GM23248 (cell line): Measurements from ENCODE around the gene IKZF4. TPM values are rescaled to one million over a fixed set of nuclear protein-coding genes. Genes with fewer than 3 reads are reported as not detected.
"Not testable (repeated sequence)": the region's sequence is repeated elsewhere in the genome, so short reads cannot be mapped to it uniquely, and the experiment has no call there.

Source experiments
- DNase-seq: peaks from one replicate; pipeline ENCODE4 v3.0.0-alpha.2; 2015
- H2AFZ ChIP-seq: fragments of 200-600 bp; sonication (generic); 2 replicates; pipeline ENCODE4 v1.6.1; 2016; ENCODE audit warnings: antibody characterized with exemption
- H3F3A ChIP-seq: fragments of 200-600 bp; sonication (generic); 2 replicates; pipeline ENCODE4 v1.6.1; 2016; ENCODE audit warnings: mild to moderate bottlenecking, antibody characterized with exemption, mixed run types; ENCODE audit not compliant: insufficient read depth
- H3K27ac ChIP-seq: fragments of 200-600 bp; sonication (generic); 2 replicates; pipeline ENCODE4 v1.5.1; 2016; ENCODE audit warnings: mild to moderate bottlenecking
- H3K27me3 ChIP-seq: fragments of 200-600 bp; sonication (generic); replicated peaks from 2 replicates; pipeline ENCODE4 v1.6.1; 2016; ENCODE audit warnings: mild to moderate bottlenecking; ENCODE audit not compliant: insufficient read depth
- H3K36me3 ChIP-seq: fragments of 200-600 bp; sonication (generic); 2 replicates; pipeline ENCODE4 v1.6.1; 2016; ENCODE audit warnings: low read depth, mild to moderate bottlenecking
- H3K4me1 ChIP-seq: fragments of 200-600 bp; sonication (generic); 2 replicates; pipeline ENCODE4 v1.6.1; 2016; ENCODE audit warnings: mild to moderate bottlenecking; ENCODE audit not compliant: insufficient read depth
- H3K4me2 ChIP-seq: fragments of 200-600 bp; sonication (generic); one replicate; pipeline ENCODE4 v1.6.1; 2016; ENCODE audit warnings: mild to moderate bottlenecking; ENCODE audit not compliant: unreplicated experiment
- H3K4me3 ChIP-seq: fragments of 200-600 bp; sonication (generic); 2 replicates; pipeline ENCODE4 v1.5.1; 2016; ENCODE audit warnings: mild to moderate bottlenecking
- H3K79me2 ChIP-seq: fragments of 200-600 bp; sonication (generic); 2 replicates; pipeline ENCODE4 v1.6.1; 2016; ENCODE audit warnings: mild to moderate bottlenecking; ENCODE audit not compliant: insufficient read depth
- H3K9ac ChIP-seq: fragments of 200-600 bp; sonication (generic); 2 replicates; pipeline ENCODE4 v1.6.1; 2016; ENCODE audit warnings: mild to moderate bottlenecking
- H3K9me2 ChIP-seq: fragments of 200-600 bp; sonication (generic); 2 replicates; pipeline ENCODE4 v1.6.1; 2016; ENCODE audit warnings: mixed run types, mild to moderate bottlenecking, moderate library complexity; ENCODE audit not compliant: insufficient read depth
- H3K9me3 ChIP-seq: fragments of 200-600 bp; sonication (generic); one replicate; pipeline ENCODE4 v1.6.1; 2017; ENCODE audit warnings: low read depth
- H4K20me1 ChIP-seq: fragments of 200-600 bp; sonication (generic); 2 replicates; pipeline ENCODE4 v1.6.0; 2016; ENCODE audit not compliant: insufficient read depth
- EZH2 ChIP-seq: fragments of 200-600 bp; sonication (generic); IDR thresholded peaks from 2 replicates; pipeline ENCODE4 v1.6.1; 2018; ENCODE audit warnings: antibody characterized with exemption, mild to moderate bottlenecking; ENCODE audit not compliant: insufficient read depth, poor library complexity, severe bottlenecking
- EZH2phosphoT487 ChIP-seq: fragments of 200-600 bp; sonication (generic); IDR thresholded peaks from 2 replicates; pipeline ENCODE4 v1.6.1; 2018; ENCODE audit warnings: antibody characterized with exemption, moderate library complexity, mild to moderate bottlenecking, low read depth; ENCODE audit not compliant: insufficient read depth
- whole genome bisulfite sequencing, 2 experiments: methylation state at CpG; one replicate each; pipeline ENCODE4 v1.1.6; 2015 to 2017; ENCODE audit warnings: low lambda C conversion rate in 2 of 2, low coverage in 1 of 2; ENCODE audit errors: missing lambda C conversion rate in 2 of 2; 5-methylcytosine and 5-hydroxymethylcytosine counted together
- in situ Hi-C: fragments of 300-500 bp; cut with MboI; formaldehyde crosslinking; loops from 2 replicates; pipeline ENCODE4 v1.15.0; 2020
- polyA plus RNA-seq: library from polyadenylated mRNA; unstranded; fragments of >200 nt; fragmentation: Nextera tagmentation; extraction: Ambion mirVana; gene quantifications from 2 replicates; pipeline ENCODE4 v1.2.1, GENCODE V29; 2016
- total RNA-seq: library from RNA; depleted of rRNA; stranded (reverse); fragments of >200 nt; shearing (Covaris generic); gene quantifications from 2 replicates; pipeline ENCODE4 v1.2.3, GENCODE V29; 2014

Gene IKZF4
- total and polyA plus RNA-seq, 2 experiments from 2014 or later = 0.99 to 1.4 TPM

DNA sequence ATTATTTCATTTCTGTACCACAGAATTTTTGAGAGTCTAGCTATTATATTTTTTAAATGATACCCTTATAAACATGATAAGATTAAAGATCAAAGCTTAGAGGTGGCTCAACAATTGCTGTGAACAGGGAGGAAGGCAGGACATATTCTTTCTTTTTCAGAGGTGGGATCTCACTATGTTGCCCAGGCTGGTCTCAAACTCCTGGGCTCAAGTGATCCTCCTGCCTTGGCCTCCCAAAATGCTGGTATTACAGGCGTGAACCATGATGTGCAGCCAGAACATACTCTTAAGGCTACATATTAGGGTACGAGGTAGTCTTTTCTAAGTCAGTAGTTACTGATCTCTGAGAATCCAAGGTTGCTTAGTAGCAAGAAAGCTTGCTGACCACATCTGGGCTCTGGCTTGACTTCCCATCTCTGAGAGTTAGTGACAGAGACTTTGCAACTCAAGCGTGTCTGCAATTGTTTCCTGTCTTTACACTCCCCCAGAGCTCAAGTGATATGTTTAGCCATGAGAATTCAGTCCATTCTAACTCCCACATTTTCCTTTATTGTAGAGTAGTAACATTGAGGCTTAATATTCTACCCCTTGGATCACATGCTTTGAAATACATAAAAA lies 38.4 kb upstream of the IKZF4 start:
- TF ChIP-seq EZH2 (no peak), EZH2phosphoT487 (no peak)
- peaks cover 4% of the 10 kb centered on the region; the same call in 1 of the 2 replicates for H4K20me1 ChIP-seq
- peaks cover 21% of the 10 kb centered on the region for H3K36me3 ChIP-seq
- no peak overlapping the region for H2AFZ ChIP-seq
- WGBS, 2 experiments = 57 to 60% methylated on average over 3 of the region's 3 CpGs
- no peak overlapping the region for H3K4me3 ChIP-seq
- peaks cover 8% of the 10 kb centered on the region for H3K4me1 ChIP-seq
- H3K27me3 ChIP-seq = no peaks in the 10 kb centered on the region
- no peak overlapping the region for H3K9ac ChIP-seq
- H3K9me3 ChIP-seq = no peaks in the 10 kb centered on the region
- in situ Hi-C loops = no loop called here
- H3K27ac ChIP-seq = no peak overlapping the region
- H3F3A ChIP-seq = no peaks in the 10 kb centered on the region
- no peaks in the 10 kb centered on the region for H3K9me2 ChIP-seq
- DNase-seq = no peak
- H3K79me2 ChIP-seq = peaks cover 87% of the 10 kb centered on the region
- no peak overlapping the region for H3K4me2 ChIP-seq

DNA sequence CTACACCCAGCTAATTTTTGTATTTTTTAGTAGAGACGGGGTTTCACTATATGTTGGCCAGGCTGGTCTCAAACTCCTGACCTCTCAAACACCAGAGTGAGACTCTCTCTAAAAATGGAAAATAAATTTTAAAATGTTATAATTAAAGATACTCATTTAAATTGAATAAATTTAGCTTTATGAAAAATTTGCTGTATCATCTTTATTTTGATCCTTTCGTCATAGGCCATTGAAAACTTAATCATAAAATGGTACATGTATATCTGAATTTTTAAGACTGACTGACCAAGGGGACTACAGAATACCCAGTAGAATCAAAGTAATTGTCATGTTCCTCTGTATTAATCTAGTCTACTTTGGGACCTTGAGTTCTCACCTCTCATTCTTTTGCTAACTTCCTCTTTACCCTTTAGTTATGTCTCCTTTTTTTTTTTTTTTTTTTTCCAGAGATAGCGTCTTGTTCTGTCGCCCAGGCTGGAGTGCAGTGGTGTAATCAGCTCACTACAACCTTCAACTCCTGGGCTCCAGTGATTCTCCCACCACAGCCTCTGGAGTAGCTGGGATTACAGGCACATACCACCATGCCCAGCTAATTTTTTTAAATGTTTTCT lies 37.5 kb upstream of the IKZF4 start:
- TF ChIP-seq EZH2phosphoT487 (no peak), EZH2 (no peak)
- Histone ChIP-seq H3K9me2 (no peaks in the 10 kb centered on the region), H3K36me3 (peaks cover 21% of the 10 kb centered on the region), H3K9me3 (no peaks in the 10 kb centered on the region), H3K27ac (no peak overlapping the region), H3K79me2 (peaks cover 78% of the 10 kb centered on the region), H3K4me1 (peaks cover 8% of the 10 kb centered on the region), H3K4me3 (no peak overlapping the region), H3K27me3 (no peaks in the 10 kb centered on the region), H3K9ac (no peak overlapping the region), H3K4me2 (no peak overlapping the region), H4K20me1 (peaks cover 4% of the 10 kb centered on the region; the same call in 1 of the 2 replicates), H3F3A (no peaks in the 10 kb centered on the region), H2AFZ (no peak overlapping the region)
- in situ Hi-C loops = no loop called here
- WGBS, 2 experiments = 89 to 99% methylated on average over 4 of the region's 4 CpGs
- DNase-seq = no peak

GRCh38 chr12:55984861-55985260 lies 36.0 kb upstream of the IKZF4 start:
- no peaks in the 10 kb centered on the region for H3K9me2 ChIP-seq
- no peaks in the 10 kb centered on the region for H3F3A ChIP-seq
- no peak overlapping the region for H3K9ac ChIP-seq
- H4K20me1 ChIP-seq = peaks cover 4% of the 10 kb centered on the region; the same call in 1 of the 2 replicates
- no peak overlapping the region for H3K4me2 ChIP-seq
- WGBS, 2 experiments = 68 to 80% methylated on average over 2 of the region's 2 CpGs
- no peak for TF ChIP-seq EZH2
- no peak for TF ChIP-seq EZH2phosphoT487
- no peak for DNase-seq
- in situ Hi-C loops = no loop called here
- peaks cover 64% of the 10 kb centered on the region for H3K79me2 ChIP-seq
- no peak overlapping the region for H3K4me3 ChIP-seq
- H2AFZ ChIP-seq = no peak overlapping the region
- no peaks in the 10 kb centered on the region for H3K9me3 ChIP-seq
- H3K36me3 ChIP-seq = peaks cover 25% of the 10 kb centered on the region
- no peaks in the 10 kb centered on the region for H3K27me3 ChIP-seq
- H3K4me1 ChIP-seq = peaks cover 8% of the 10 kb centered on the region
- H3K27ac ChIP-seq = no peak overlapping the region

DNA sequence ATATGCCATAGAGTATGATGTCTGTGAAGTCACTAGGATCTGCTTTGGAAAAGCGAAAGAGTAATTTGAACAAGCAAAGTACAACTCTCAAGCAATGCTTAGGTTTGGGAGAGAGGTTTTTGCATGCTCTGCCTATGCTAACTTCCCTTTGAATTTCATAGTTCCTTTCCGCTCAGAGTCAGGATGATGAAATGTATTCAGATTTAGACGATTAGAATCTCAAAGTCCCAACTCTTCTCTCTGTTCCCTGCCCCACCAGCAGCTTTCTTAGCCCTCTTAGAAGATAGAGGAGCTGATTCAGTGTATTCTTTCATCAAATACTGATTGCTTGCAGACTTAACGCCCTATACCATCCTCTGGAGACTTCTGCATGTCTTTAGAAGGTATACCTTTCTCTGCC lies 35.5 kb upstream of the IKZF4 start:
- TF ChIP-seq EZH2 (no peak), EZH2phosphoT487 (no peak)
- Histone ChIP-seq H2AFZ (no peak overlapping the region), H3K27ac (no peak overlapping the region), H3K79me2 (peaks cover 59% of the 10 kb centered on the region), H3K4me1 (peaks cover 8% of the 10 kb centered on the region), H3K4me2 (no peak overlapping the region), H3K9me2 (no peaks in the 10 kb centered on the region), H3K9ac (no peak overlapping the region), H3F3A (no peaks in the 10 kb centered on the region), H4K20me1 (peaks cover 4% of the 10 kb centered on the region; the same call in 1 of the 2 replicates), H3K9me3 (no peaks in the 10 kb centered on the region), H3K27me3 (no peaks in the 10 kb centered on the region), H3K36me3 (peaks cover 28% of the 10 kb centered on the region), H3K4me3 (no peak overlapping the region)
- 90% methylated on average over 4 of the region's 4 CpGs for WGBS, 2 experiments
- no peak for DNase-seq
- in situ Hi-C loops = no loop called here

DNA sequence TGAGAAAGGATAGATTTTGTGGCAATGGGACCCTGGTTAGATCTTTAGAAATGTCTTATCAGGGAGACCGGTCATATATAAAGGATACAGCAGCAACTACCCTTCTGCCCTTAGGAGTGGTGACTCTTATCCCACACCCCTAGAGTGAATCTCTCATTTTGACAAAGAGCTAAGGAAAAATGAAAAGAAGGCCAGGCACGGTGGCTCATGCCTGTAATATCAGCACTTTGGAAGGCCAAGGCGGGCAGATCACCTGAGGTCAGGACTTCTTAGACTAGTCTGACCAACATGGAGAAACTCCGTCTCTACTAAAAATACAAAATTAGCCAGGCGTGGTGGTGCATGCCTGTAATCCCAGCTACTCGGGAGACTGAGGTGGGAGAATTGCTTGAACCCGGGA lies 34.9 kb upstream of the IKZF4 start:
- H3K4me3 ChIP-seq, H3K9me3 ChIP-seq, H3K4me1 ChIP-seq, H3K27me3 ChIP-seq, DNase-seq, in situ Hi-C loops, H3K9me2 ChIP-seq, H2AFZ ChIP-seq, H3K9ac ChIP-seq, H4K20me1 ChIP-seq, H3K27ac ChIP-seq, H3K4me2 ChIP-seq, H3F3A ChIP-seq: not testable (repeated sequence)
- H3K36me3 ChIP-seq = peaks cover 35% of the 10 kb centered on the region
- H3K79me2 ChIP-seq = peaks cover 53% of the 10 kb centered on the region
- WGBS, 2 experiments = 93% methylated on average over 7 of the region's 7 CpGs
